PFSK-1 (cell line): ENCODE measurements around the gene FRMPD1.

Experiments
- POLR2AphosphoS5 ChIP-seq: IDR thresholded peaks from 2 replicates; pipeline ENCODE4 v1.6.1; 2012; ENCODE audit warnings: low read depth, mild to moderate bottlenecking, control low read depth, low read length, moderate library complexity
- REST ChIP-seq, 2 experiments: IDR thresholded peaks; 2 replicates each; pipeline versions ENCODE4 v1.6.1 to v1.8.0; 2011 to 2012; ENCODE audit warnings: low read depth in 2 of 2, low read length in 2 of 2, control low read depth in 1 of 2, inconsistent platforms in 1 of 2, mild to moderate bottlenecking in 1 of 2, moderate library complexity in 1 of 2; ENCODE audit not compliant: insufficient read depth in 1 of 2
- SIN3A ChIP-seq: IDR thresholded peaks from 2 replicates; pipeline ENCODE4 v1.6.1; 2012; ENCODE audit warnings: mild to moderate bottlenecking, low read length, moderate library complexity, borderline replicate concordance; ENCODE audit not compliant: insufficient read depth
- TAF1 ChIP-seq: IDR thresholded peaks from 2 replicates; pipeline ENCODE4 v1.6.1; 2012; ENCODE audit warnings: low read length, control low read depth, borderline replicate concordance; ENCODE audit not compliant: insufficient read depth

DNA sequence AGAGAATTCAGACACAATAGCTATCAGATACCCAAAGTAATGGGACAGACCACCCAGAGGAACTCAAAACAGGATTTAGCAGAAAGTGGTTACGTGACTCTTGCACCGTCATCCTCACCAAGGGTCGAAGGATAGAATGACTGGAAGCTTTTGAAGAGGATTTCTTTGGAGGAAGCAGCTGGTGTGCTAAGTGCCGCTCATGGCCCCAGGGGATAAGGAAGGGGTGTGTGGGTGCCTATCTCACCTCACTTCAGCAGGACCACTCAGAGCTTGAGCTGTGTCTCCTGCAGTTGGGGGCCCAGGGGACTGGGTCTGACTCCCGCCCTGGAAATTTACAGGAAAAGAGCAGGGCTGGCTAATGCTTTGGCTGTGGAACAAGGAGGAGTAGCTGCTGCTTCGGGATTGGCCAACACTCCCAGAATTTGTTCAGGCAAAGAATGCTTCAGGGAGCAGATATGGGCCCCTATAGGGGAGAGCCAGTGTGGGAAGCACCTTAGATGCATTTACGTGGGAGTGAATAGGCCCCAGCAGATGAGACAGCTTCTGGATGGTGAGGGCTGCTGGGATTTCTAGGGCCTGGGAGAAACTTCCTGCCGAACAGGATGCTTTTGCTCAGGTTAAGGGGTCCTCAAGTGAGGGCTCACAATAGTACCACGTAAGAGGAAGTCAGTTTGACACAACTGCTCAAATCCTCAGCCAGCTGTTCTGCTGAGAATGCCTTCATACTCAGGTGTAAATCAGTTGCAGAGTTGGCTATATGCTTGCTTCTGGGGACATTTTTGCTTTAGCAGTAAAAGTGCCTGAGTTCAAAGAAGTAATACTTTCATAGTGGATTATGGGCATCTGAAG is 29.3 kb upstream of the FRMPD1 start:
- TF ChIP-seq REST (IDR thresholded peaks at IDR 0.05; ENCODE audit: insufficient read depth in 1 of 2, low read depth in 2 of 2, low read length in 2 of 2) (no peak), POLR2AphosphoS5 (no peak), TAF1 (no peak), SIN3A (no peak)
